ENCODE data around the gene CHN1. TPM values are rescaled to one million over a fixed set of nuclear protein-coding genes. Genes with fewer than 3 reads are reported as not detected.

The CHN1 gene
- polyA plus RNA-seq, 1 of the 3 experiments (the other 2 are of a cell fraction), result 31.6 TPM

- TF ChIP-seq EZH2phosphoT487 (IDR thresholded peaks at IDR 0.05; ENCODE audit: borderline replicate concordance, low read depth), result no peak
- no peak for TF ChIP-seq PBX3 (IDR thresholded peaks at IDR 0.05)
- TF ChIP-seq MAX (IDR thresholded peaks at IDR 0.05; ENCODE audit: low read depth), result no peak
- peak; percentile 75 for TF ChIP-seq TCF12 (IDR thresholded peaks at IDR 0.05)
- no peak for TF ChIP-seq CTCF (IDR thresholded peaks at IDR 0.05)
- no peak for TF ChIP-seq YY1 (IDR thresholded peaks at IDR 0.05; ENCODE audit: low read depth)
- no peak for TF ChIP-seq REST (IDR thresholded peaks at IDR 0.05; ENCODE audit: low read depth, low read length)
- TF ChIP-seq POLR2AphosphoS5 (IDR thresholded peaks at IDR 0.05; ENCODE audit: low read depth, low read length), result no peak
- TF ChIP-seq TEAD4 (IDR thresholded peaks at IDR 0.05; ENCODE audit: borderline replicate concordance, insufficient read depth), result no peak
- no peak for TF ChIP-seq USF1 (IDR thresholded peaks at IDR 0.05; ENCODE audit: borderline replicate concordance, low read depth)
Observed at GRCh38 chr2:174840436-174840835, 164.7 kb downstream of the CHN1 start (continued).

- H3K4me1 ChIP-seq (ENCODE audit: control insufficient read depth in 1 of 2, insufficient read depth in 2 of 2, low read depth in 1 of 2, low read length in 1 of 2), result peaks cover 16 to 21% of the 10 kb centered on the region in 2 experiments
- CTCF ChIA-PET, result interaction anchor here (1.3 kb wide), 1 partner anchor 16 kb away, joined by 3 read pairs; no protein-coding TSS in a partner anchor
- H2AFZ ChIP-seq (ENCODE audit: low read depth), result no peak overlapping the region
- H3K27ac ChIP-seq (ENCODE audit: low read depth in 2 of 2, low read length in 1 of 2), result peak overlapping the region in 1 of 2 experiments; percentile 65; a peak in 2 of 4 replicates
- no peaks in the 10 kb centered on the region for H3K9me3 ChIP-seq
- TF ChIP-seq RXRA (IDR thresholded peaks at IDR 0.05; ENCODE audit: borderline replicate concordance, low read depth) (no peak), CTCF (IDR thresholded peaks at IDR 0.05) (no peak), CHD2 (IDR thresholded peaks at IDR 0.05; ENCODE audit: low read length, partially characterized antibody) (no peak), SIN3A (IDR thresholded peaks at IDR 0.05; ENCODE audit: borderline replicate concordance, low read depth, low read length) (no peak), TAF1 (IDR thresholded peaks at IDR 0.05; ENCODE audit: borderline replicate concordance, low read depth, low read length) (no peak), NFIC (IDR thresholded peaks at IDR 0.05; ENCODE audit: borderline replicate concordance) (no peak), ZBTB33 (IDR thresholded peaks at IDR 0.05; ENCODE audit: borderline replicate concordance, low read depth) (no peak), EP300 (IDR thresholded peaks at IDR 0.05; ENCODE audit: borderline replicate concordance in 1 of 2, low read depth in 1 of 2, low read length in 1 of 2) (no peak), FOXM1 (IDR thresholded peaks at IDR 0.05; ENCODE audit: low read depth) (no peak), FOXJ3 (CRISPR knock-in tag; IDR thresholded peaks at IDR 0.05) (no peak), RFX5 (IDR thresholded peaks at IDR 0.05; ENCODE audit: low read length) (no peak)
- peaks cover 14% of the 10 kb centered on the region for H3F3A ChIP-seq (replicated peaks; ENCODE audit: insufficient read depth)
- POLR2A ChIA-PET, result no interaction called here
- no peaks in the 10 kb centered on the region for H3K27me3 ChIP-seq (ENCODE audit: insufficient read depth)
- H3K4me3 ChIP-seq (ENCODE audit: low read depth in 2 of 2, low read length in 1 of 2), result no peak overlapping the region
- WGBS (ENCODE audit: low lambda C conversion rate), result 79% methylated on average over 3 of the region's 3 CpGs
- no peak for DNase-seq
- peaks cover 37% of the 10 kb centered on the region; the same call in 1 of the 2 replicates for H3K79me2 ChIP-seq (ENCODE audit: insufficient read depth)
- H3K9ac ChIP-seq, result no peak overlapping the region
- H3K36me3 ChIP-seq (replicated peaks in 1 of 2; ENCODE audit: control insufficient read depth in 1 of 2, insufficient read depth in 2 of 2, low read length in 1 of 2), result no peaks in the 10 kb centered on the region
- no peaks in the 10 kb centered on the region for H3K9me2 ChIP-seq
- H3K4me2 ChIP-seq, result no peak overlapping the region
- H4K20me1 ChIP-seq (ENCODE audit: insufficient read depth), result no peaks in the 10 kb centered on the region
Observed at GRCh38 chr2:174839662-174840061, 165.5 kb downstream of the CHN1 start.
